Body of pancreas (tissue), 4 donors: ENCODE measurements around the gene PDE4D.

Experiments used
- CTCF ChIP-seq, 7 experiments: fragments of 450-650 bp in 4 of 7; fragments of 200-600 bp in 3 of 7; sonication (generic) in 3 of 7; IDR thresholded peaks; one replicate each; pipeline ENCODE4 v1.5.1; 2016 to 2019; ENCODE audit warnings: antibody characterized with exemption in 7 of 7
- POLR2A ChIP-seq, 3 donors: fragments of 450-650 bp; IDR thresholded peaks; one replicate each; pipeline ENCODE4 v1.6.1; 2016; ENCODE audit warnings: antibody characterized with exemption in 3 of 3, mild to moderate bottlenecking in 2 of 3

DNA sequence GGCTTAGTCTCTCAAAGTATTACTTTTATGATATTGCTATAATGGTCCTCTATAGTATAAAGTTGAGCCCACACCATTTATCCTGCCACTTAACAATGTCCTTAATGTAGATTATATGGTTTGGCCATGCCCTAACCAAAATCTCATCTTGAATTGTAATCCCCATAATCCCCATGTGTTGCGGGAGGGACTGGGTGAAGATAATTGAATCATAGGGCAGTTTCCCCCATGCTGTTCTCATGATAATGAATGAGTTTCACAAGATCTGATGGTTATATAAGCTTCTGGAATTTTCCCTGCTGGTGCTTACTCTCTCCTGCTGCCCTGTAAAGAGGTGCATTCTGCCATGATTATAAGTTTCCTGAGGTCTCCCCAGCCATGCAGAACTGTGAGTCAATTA is 811.8 kb downstream of the PDE4D start:
- no peak for TF ChIP-seq POLR2A (IDR thresholded peaks at IDR 0.05)
- no peak for TF ChIP-seq CTCF (IDR thresholded peaks at IDR 0.05)
